Tibial nerve (tissue), 4 donors: ENCODE measurements around the gene TBC1D32. TPM values are rescaled to one million over a fixed set of nuclear protein-coding genes. Genes with fewer than 3 reads are reported as not detected.
"Not testable (repeated sequence)": the region's sequence is repeated elsewhere in the genome, so short reads cannot be mapped to it uniquely, and the experiment has no call there.

Experiments used
- DNase-seq, 2 donors: peaks; one replicate each; pipeline ENCODE4 v3.0.0-alpha.2; 2019; ENCODE audit warnings: low spot score in 2 of 2
- H3K27ac ChIP-seq, 4 donors: fragments of 200-600 bp; sonication (generic) in 3 of 4; one replicate each; pipeline ENCODE4 v1.5.1; 2017 to 2019; ENCODE audit warnings: mild to moderate bottlenecking in 1 of 4
- H3K27me3 ChIP-seq, 2 donors: fragments of 200-600 bp; sonication (generic) in 1 of 2; one replicate each; pipeline versions ENCODE4 v1.5.1 to v1.6.0; 2017 to 2019
- H3K36me3 ChIP-seq, 3 donors: fragments of 200-600 bp; sonication (generic); one replicate each; pipeline ENCODE4 v1.5.1; 2018 to 2019
- H3K4me1 ChIP-seq, 4 donors: fragments of 200-600 bp; sonication (generic) in 3 of 4; one replicate each; pipeline ENCODE4 v1.5.1; 2017 to 2019
- H3K4me3 ChIP-seq, 4 donors: fragments of 200-600 bp; sonication (generic) in 3 of 4; one replicate each; pipeline ENCODE4 v1.5.1; 2017 to 2019; ENCODE audit warnings: mild to moderate bottlenecking in 1 of 4, moderate library complexity in 1 of 4
- H3K9me3 ChIP-seq, 4 donors: fragments of 200-600 bp; sonication (generic) in 3 of 4; one replicate each; pipeline ENCODE4 v1.5.1; 2017 to 2019
- EP300 ChIP-seq, 2 donors: sonication (generic); formaldehyde crosslinking; IDR thresholded peaks; one replicate each; pipeline ENCODE4 v1.6.1; 2017; ENCODE audit warnings: antibody characterized with exemption in 2 of 2, mild to moderate bottlenecking in 1 of 2
- POLR2A ChIP-seq, 2 donors: fragments of 450-650 bp; IDR thresholded peaks; one replicate each; pipeline ENCODE4 v1.6.1; 2017; ENCODE audit warnings: antibody characterized with exemption in 2 of 2, mild to moderate bottlenecking in 2 of 2, moderate library complexity in 2 of 2
- WGBS, 2 donors: methylation state at CpG; one replicate each; pipeline ENCODE4 v1.1.5; 2018; 5-methylcytosine and 5-hydroxymethylcytosine counted together
- total RNA-seq, 4 donors: library from RNA; depleted of rRNA; stranded (reverse); fragments of >200 nt; gene quantifications; one replicate each; pipeline ENCODE4 v1.1.0, GENCODE V29; 2016
- TF ChIP-seq, protein P1 (sequence below), 5 experiments: fragments of 200-600 bp in 3 of 5; fragments of 450-650 bp in 2 of 5; sonication (generic) in 3 of 5; IDR thresholded peaks; one replicate each; pipeline ENCODE4 v1.5.1; 2016 to 2019; ENCODE audit warnings: antibody characterized with exemption in 5 of 5, mild to moderate bottlenecking in 3 of 5, moderate library complexity in 2 of 5

Gene TBC1D32
- total RNA-seq, 4 donors from 2014 or later, result 7.9 to 19.2 (median 11.4) TPM

DNA sequence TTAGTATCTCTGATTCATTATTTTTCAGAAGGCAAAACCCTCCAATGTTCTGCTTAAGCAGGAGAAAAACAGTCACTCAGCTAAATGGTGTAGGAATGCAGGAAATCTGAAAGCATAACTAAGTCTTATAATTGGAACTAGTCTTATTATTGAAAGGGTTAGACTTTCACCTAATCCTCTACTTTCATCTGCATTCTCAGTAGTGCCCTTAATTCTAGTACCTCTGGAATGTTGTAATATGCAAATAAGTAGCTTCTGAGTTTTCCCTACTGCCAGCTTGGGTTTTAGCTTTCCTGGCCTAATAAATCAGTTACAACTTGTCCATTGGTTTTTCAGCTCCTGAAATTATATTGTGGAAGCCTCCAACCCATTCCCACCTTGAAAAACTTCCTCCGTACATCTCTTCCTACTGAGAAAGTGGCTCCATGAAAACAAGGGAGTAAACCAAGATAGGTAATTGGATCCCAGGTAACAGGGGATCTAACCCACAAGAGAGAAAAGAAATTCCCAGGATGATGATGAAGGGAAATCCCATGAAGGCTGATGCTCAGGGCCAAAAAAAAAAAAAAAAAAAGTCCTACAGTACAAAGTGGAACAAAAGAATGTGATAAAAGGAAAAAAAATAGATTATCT is 147.0 kb downstream of the TBC1D32 start:
- no peak overlapping the region for H3K27ac ChIP-seq
- TF ChIP-seq POLR2A (IDR thresholded peaks at IDR 0.05) (no peak), EP300 (IDR thresholded peaks at IDR 0.05) (no peak)
- TF ChIP-seq, protein P1, sequence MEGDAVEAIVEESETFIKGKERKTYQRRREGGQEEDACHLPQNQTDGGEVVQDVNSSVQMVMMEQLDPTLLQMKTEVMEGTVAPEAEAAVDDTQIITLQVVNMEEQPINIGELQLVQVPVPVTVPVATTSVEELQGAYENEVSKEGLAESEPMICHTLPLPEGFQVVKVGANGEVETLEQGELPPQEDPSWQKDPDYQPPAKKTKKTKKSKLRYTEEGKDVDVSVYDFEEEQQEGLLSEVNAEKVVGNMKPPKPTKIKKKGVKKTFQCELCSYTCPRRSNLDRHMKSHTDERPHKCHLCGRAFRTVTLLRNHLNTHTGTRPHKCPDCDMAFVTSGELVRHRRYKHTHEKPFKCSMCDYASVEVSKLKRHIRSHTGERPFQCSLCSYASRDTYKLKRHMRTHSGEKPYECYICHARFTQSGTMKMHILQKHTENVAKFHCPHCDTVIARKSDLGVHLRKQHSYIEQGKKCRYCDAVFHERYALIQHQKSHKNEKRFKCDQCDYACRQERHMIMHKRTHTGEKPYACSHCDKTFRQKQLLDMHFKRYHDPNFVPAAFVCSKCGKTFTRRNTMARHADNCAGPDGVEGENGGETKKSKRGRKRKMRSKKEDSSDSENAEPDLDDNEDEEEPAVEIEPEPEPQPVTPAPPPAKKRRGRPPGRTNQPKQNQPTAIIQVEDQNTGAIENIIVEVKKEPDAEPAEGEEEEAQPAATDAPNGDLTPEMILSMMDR (IDR thresholded peaks at IDR 0.05), result no peak

DNA sequence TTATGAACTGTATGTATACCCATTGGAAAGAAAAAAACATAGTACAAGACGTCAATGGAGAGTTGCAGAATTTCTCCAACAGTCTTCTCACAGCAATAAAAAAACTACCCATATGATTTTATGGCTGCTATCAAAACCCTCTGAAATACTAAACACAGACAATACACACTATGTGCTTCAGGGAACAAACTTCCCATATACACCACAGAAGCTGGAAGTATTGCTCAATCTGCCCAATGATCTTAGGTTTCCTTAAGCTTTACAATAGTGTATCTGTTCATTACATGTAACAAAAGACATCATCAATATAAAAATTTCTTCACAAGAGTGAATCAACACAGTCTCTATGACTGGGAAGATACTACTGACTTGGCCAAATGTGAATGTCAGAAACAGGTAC is 150.5 kb downstream of the TBC1D32 start:
- 85 to 97% methylated on average over 1 of the region's 1 CpG for WGBS, 2 donors
- no peaks in the 10 kb centered on the region for H3K27me3 ChIP-seq
- no peak for DNase-seq

More for the DNA sequence above, 147.0 kb downstream of the TBC1D32 start:
- no peaks in the 10 kb centered on the region for H3K36me3 ChIP-seq
- no peak overlapping the region for H3K4me3 ChIP-seq
- no peaks in the 10 kb centered on the region for H3K27me3 ChIP-seq
- H3K9me3 ChIP-seq, result no peaks in the 10 kb centered on the region
- H3K4me1 ChIP-seq, result no peaks in the 10 kb centered on the region
- no peak for DNase-seq
- WGBS, 2 donors, result 76 to 95% methylated on average over 1 of the region's 1 CpG

DNA sequence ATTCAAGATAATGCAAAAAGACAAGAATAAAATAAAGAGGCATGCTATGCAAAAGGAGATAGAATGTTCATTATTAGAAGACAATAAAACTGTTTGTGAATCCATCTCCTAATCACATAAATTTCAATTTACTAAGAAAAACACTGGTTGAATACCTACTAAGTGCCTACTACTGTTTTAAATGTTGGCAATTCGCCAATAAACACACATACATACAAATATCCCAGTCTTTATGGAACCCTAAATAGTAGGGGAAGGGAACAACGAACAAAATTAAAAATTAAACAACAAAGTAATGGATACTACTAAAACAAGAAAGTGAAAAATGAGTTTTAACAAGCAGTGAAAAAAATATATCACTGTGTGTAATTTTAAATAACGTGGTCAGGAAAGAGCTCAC is 158.5 kb downstream of the TBC1D32 start:
- H3K36me3 ChIP-seq, result peaks cover 0 to 18% (median 0%) of the 10 kb centered on the region in 3 donors
- no peak overlapping the region for H3K27ac ChIP-seq
- no peak overlapping the region for H3K4me3 ChIP-seq
- no peak for DNase-seq
- TF ChIP-seq, protein P1 (IDR thresholded peaks at IDR 0.05), result no peak
- TF ChIP-seq EP300 (IDR thresholded peaks at IDR 0.05), result no peak
- no peak for TF ChIP-seq POLR2A (IDR thresholded peaks at IDR 0.05)
- no peaks in the 10 kb centered on the region for H3K9me3 ChIP-seq
- WGBS, 2 donors, result 90 to 92% methylated on average over 3 of the region's 3 CpGs
- no peaks in the 10 kb centered on the region for H3K4me1 ChIP-seq
- H3K27me3 ChIP-seq, result no peaks in the 10 kb centered on the region

More for the DNA sequence above, 150.5 kb downstream of the TBC1D32 start:
- TF ChIP-seq EP300 (IDR thresholded peaks at IDR 0.05), result no peak
- TF ChIP-seq POLR2A (IDR thresholded peaks at IDR 0.05), result no peak
- TF ChIP-seq, protein P1 (IDR thresholded peaks at IDR 0.05), result no peak
- Histone ChIP-seq H3K4me1 (no peaks in the 10 kb centered on the region), H3K27ac (no peak overlapping the region), H3K4me3 (no peak overlapping the region), H3K9me3 (no peaks in the 10 kb centered on the region), H3K36me3 (peaks cover 0 to 13% (median 0%) of the 10 kb centered on the region in 3 donors)

DNA sequence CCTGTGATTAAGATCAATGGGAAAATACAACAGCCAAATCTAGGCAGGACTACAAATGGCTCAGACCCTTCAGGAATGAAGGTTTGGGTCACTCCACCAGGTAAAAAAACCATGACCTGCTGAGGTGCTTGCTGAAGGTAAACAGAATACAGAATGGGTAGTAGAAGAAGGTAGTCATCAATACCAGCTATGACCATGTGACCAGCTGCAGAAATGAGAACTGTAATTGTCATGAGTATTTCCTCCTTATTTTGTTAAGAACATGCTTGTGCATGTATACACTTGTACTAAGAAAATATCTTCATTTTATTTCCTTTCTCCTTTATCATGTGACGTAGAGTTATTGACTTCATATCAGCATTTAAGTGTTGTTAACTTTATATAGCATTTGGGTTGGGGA is 161.8 kb downstream of the TBC1D32 start:
- H3K4me1 ChIP-seq, H3K27me3 ChIP-seq, H3K4me3 ChIP-seq, H3K9me3 ChIP-seq, H3K36me3 ChIP-seq, DNase-seq, H3K27ac ChIP-seq: not testable (repeated sequence)
- 91 to 100% methylated on average over 1 of the region's 1 CpG for WGBS, 2 donors

DNA sequence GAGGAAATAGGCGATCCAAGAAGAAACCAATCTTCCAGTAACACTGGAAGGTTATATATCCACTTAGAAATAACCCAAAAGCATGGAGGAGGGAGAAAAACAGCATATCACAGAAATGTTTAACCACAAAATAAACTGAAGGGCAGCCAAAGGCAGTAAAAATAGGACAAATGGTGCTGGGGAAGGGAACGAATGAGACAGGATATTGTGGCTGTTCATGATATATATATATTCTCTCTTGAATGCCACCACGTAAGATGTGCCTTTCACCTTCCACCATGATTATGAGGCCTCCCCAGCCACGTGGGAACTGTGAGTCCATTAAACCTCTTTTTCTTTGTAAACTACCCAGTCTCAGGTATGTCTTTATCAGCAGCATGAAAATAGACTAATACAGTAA is 162.4 kb downstream of the TBC1D32 start:
- Histone ChIP-seq H3K4me3 (no peak overlapping the region), H3K9me3 (peaks cover 0 to 5% (median 0%) of the 10 kb centered on the region in 4 donors), H3K27me3 (no peaks in the 10 kb centered on the region), H3K27ac (no peak overlapping the region), H3K4me1 (no peaks in the 10 kb centered on the region), H3K36me3 (no peaks in the 10 kb centered on the region)
- TF ChIP-seq, protein P1 (IDR thresholded peaks at IDR 0.05), result no peak
- TF ChIP-seq POLR2A (IDR thresholded peaks at IDR 0.05) (no peak), EP300 (IDR thresholded peaks at IDR 0.05) (no peak)
- WGBS, 2 donors, result 78 to 89% methylated on average over 4 of the region's 4 CpGs
- DNase-seq, result no peak
